Hematopoietic multipotent progenitor cell treated with erythropoietin and hydrocortisone succinate and interleukin-3 and kit ligand, for 17 days (in vitro differentiated cells): ENCODE data around the gene ABCC4.
A peak's percentile ranks its signal among the peaks of the same experiment; 100 is the strongest.
"Not testable (repeated sequence)": the region's sequence is repeated elsewhere in the genome, so short reads cannot be mapped to it uniquely, and the experiment has no call there.

Experiments used
- DNase-seq: peaks from one replicate; pipeline ENCODE4 v3.0.0-alpha.2; 2015; ENCODE audit warnings: low spot score

Gene ABCC4

DNA sequence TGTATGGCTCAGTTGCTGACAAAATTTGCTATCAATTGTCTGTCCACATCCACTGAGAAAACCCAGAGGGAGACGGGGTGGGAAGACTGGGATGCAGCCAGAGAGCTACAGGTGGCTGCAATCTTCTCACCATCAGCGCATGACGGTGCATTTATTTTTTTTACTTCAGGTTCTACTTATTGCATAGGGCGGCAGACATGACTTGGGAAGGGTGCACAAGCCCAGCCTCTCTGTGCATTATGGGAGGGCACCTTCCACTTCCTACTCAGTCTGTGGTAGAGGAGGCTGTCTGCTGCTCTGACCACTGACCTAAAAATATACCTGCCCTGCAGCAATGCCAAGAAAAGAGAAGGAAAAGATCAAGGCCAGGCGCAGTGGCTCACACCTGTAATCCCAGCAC is 73.1 kb downstream of the ABCC4 start:
- DNase-seq: peak; percentile 58

DNA sequence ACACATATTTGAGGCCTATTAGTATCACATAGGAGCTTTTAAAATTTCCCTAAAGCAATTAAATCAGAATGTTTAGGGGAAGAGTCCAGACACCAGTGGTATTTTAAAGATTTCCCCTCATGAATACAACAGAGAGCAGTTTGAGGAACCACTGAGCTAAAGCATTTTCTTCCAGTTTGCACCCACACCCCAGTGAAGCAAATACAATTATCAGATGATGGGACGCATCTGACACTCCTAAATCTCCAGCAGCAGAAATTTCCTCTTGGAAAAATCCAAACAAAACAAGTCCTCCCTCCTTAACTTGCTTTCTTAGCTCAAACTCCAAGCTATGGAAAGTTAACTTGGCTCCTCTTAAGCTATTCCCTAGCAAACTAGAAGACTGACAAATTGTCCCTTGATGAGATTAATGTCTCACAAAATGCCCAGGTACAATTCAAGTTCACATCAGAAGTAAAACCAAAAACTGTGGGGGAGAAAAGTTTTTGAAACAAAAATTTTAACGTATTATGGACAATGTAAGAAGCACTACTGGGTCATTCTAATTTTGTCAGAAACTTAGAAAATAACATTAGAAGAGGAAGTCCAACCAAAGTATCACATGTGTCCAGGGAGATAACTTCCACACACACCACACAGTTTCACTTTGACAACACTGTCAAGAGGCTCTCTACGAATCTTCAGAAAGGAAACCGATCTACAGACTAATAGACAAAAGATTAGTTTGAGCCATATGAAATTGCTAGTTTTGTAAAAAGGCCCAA is 74.1 kb downstream of the ABCC4 start:
- DNase-seq: peak; percentile 51

GRCh38 chr13:95226476-95226875 is 74.8 kb downstream of the ABCC4 start:
- DNase-seq: no peak

DNA sequence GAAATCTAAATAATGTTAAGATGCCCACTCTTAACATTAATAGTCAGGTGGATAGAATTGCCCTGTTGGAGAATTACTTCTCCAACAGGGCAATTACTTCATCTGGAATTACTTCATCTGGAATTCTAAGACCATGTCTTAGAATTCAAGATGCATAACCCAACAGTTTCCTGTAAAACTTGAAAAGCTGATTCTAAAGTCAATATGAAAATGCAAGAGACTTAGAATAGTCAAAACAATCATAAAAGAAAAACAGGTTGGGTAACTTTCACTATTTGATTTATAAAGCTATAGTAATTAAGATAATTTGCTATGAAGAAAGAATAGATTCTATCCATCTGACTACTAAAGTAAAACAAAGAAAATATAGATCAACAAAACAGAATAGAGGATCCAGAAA is 75.2 kb downstream of the ABCC4 start:
- no peak for DNase-seq

GRCh38 chr13:95224064-95224463 is 77.2 kb downstream of the ABCC4 start:
- no peak for DNase-seq

DNA sequence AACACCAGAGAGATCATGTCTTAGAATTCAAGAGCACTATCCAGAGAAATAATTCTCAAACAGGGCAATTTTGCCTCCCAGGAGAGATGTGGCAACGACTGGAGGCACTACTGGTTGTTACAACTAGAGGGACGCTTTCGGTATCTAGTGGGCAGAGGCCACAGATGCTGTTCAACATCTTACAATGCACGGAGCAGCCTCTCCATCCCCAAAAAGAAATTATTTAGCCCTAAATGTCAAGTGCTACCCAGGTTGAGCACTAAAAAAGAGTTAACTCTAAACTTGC is 78.6 kb downstream of the ABCC4 start:
- no peak for DNase-seq

DNA sequence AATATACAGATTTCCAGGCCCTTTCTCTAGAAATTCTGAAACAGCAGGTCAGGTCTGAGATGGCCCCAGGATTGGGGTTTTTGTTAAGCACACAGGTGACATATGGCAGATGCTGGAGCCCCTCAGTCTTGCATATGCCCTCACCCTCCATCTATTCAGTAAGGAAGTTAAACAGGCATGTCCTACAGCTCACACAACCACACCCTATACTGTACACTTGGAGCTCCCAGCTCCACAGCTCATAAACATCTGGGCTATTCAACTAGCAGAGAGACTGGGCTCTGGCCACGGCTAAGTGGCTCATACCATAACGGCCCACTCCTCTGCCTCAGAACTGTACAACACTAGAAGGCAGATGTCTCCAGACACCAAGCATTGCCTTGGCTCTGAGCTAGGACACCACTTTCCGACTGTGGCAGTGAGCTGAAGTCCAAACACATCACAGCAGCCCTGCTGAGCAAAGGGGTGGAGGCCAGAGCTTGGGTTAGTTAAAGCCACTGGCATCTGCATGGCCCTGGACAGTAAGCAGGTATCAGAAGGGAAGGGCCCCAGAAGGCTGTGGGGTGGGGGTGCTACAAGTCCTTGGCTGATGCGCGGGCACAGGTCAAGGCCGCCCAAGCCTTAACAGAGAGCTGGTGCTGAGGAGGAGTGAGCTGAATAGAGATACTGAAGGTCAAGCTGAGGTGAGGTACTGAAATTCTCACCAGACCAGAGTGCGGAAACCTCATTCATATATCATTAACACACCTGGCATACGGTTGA is 79.1 kb downstream of the ABCC4 start:
- no peak for DNase-seq

GRCh38 chr13:95220611-95221010 is 80.6 kb downstream of the ABCC4 start:
- no peak for DNase-seq

DNA sequence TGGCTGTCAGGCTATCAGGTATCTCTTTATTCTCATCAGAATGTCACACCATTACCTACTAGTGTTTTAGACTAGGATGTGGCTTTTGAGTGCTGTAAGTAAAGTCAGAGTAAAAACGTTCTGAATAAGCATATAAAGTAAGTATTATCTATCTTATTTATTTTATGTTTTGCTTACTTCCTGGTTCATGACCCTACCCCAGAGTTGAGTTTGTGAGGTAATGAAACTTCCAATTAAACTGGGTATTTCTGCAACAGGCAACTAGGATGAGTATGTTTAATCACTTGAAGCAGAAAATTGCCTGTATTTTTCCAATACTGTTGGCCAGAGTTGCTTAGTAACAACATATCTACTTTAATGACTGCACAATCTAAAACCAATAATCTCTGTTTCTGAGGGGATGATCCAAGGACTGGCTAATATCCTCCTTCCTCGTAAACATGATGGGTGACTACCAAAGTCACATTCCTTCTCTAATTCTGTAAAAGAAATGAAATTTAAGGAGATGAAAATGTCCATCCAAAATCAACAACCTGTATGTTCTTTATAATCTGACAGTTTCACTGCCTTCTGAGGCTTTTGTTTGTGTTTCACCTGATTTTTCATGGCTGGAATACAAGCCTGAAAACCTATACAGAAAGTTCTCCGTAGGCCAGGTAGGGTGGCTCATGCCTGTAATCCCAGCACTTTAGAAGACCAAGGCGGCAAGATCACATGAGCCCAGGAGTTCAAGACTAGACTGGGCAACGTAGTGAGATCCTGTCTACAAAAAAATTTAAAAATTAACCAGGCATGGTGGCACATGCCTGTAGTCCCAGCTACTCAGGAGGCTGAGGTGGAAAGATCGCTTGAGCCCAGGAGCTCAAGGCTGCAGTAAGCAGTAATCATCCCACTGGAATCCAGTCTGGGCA is 83.1 kb downstream of the ABCC4 start:
- DNase-seq: no peak

DNA sequence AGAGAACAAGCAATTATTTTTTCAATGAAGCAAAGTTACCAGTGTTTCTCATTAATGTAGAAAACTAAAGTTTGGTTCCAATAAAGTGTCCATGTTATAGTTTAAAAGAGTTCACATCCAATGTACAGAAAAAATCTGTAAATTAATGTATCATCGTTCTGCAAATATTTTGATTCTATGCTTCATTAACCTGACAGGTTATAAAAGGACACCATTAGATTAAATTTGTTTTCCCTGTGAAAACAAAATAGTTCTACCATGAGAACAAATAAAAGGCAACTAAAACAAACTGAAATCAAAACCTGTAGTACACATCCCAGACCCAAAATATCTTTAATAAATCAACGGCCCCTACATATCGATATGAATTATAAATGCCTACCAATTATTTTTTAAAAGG is 85.1 kb downstream of the ABCC4 start:
- no peak for DNase-seq

DNA sequence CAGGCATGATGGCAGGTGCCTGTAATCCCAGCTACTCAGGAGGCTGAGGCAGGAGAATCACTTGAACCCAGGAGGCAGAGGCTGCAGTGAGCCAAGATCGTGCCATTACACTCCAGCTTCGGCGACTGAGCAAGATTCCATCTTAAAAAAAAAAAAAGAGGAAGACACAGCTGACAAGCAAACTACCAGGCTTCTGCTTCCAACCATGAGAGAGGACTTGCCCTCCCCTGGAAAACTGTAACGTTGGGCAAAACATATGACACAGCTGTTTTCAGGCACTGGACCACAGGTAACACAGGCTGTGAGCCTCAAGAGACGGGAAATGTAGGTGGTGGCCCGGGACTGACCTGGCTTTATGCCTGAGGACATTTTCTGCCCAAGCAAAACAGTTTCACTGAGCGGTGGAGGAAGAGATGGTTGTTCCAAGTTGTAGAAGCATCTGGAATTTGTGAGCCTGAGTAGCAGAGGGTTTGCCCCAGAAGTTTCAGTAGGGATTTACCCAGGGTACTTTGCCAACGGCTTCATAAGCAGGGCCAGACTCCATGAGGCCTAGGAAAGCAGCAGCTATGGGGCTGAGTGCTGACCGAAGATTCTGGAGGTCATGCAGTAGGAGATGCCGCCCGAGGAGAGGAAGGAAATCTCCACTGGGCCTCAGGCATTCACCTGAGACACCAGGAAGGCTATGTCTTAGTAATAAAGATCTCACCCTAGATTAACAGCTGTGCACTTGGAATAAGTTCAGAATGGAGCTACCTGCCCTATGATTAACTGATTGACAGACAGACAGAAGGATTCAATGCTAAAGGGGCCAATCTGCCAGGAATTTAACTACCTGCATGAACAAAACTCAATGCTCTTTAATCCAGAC is 88.0 kb downstream of the ABCC4 start:
- no peak for DNase-seq

GRCh38 chr13:95209109-95209508 is 92.1 kb downstream of the ABCC4 start:
- no peak for DNase-seq

DNA sequence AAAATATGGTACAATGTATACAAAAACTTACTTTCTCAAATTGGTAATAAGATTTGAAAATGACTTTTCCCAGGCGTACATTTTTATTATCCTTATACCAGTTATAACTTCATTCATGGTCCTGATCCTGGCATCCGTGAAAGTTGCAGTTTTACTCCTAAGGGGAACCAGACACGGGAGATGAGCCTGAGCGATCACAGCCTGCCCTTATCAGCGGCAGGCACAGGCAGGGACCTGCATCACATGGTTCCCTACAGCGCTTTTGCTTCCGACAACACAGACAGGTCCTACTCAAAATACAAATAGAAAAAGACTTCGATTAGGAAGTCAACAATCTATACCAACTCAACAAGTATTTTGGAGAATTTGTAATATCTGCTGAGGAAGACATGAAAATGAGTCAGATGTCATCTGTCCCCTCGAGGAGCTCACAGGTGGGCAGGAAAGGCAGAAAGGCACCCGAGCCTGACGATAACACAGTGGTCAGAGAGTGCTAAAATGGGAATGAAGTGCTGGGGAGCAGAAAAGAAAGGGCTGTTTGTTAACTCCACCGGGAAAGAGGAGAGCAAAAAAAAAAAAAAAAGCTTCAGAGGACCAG is 93.4 kb downstream of the ABCC4 start:
- no peak for DNase-seq

DNA sequence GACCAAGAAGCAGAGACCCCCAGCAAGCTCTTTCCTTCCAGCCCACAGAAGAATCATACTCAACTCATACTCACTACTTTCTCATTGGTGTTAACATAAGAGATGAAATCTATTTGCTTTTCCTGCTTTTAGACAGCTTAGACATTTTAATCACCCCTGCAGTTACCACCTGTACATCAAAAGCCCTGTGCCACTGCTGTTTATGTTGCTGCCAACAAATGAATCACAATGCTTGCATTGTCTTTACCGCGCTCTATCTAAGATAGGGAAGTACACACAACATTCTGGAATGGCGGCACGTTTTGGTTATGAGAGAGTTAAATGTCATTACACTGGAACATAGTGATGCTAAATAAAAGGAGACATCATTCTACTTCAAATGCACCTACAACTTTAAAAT is 95.1 kb downstream of the ABCC4 start:
- DNase-seq: no peak

GRCh38 chr13:95204231-95204765 is 97.0 kb downstream of the ABCC4 start:
- no peak for DNase-seq

DNA sequence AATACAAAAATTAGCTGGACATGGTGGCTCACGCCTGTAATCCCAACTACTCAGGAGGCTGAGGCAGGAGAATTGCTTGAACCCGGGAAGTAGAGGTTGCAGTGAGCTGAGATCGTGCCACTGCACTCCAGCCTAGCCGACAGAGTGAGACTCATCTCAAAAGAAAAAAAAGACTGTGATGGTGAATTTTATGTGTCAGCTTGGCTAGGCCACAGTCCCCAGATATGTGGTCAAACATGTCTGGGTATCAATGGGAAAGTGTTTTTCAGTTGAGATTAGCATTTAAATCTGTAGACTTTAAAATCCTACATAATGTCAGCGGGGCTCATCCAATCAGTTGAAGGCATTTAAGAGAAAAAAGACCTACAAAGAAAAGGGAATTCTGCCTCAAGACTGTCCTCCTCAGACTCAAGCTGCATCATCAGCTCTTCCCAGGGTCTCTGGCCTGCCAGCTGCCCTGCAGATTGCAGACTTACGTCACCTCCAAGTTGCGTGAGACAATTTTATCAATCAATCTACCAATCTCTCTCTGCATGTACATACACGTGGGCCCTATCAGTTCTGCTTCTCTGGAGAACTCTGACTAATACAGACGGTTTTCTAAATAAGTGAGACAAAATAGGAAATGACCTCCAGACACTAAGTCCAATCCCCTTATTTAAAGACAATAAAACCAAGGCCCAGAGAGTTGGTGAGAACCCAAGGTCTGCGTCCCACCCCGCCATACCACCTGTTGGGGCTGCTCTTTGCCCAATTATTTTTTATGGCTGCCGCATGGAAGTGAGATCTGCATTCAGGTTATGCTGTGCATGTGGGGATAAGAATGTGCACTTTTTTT is 99.2 kb downstream of the ABCC4 start:
- peak; percentile 48 for DNase-seq

GRCh38 chr13:95200386-95200957 is 100.8 kb downstream of the ABCC4 start:
- not testable (repeated sequence) for DNase-seq

DNA sequence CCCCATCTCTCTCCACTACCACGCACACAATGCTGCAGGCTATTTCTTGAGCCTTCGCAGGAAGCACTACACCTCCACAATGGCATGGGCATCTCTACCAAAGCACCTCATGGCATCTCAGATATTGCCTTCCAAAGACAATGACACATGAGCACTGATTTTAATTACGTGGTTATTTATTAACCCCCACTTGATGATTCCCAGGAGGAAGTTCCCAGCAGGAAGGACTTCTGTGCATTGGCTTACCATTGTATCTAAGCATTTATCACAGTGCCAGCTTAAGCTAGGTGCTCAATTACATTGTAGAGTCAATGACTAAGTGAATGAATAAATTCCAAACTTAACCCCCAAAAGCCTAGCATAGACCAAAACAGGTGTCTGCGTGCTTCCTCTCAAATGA is 101.4 kb downstream of the ABCC4 start:
- DNase-seq: no peak

- not testable (repeated sequence) for DNase-seq
These were observed 102.6 kb downstream of the ABCC4 start for GRCh38 chr13:95198606-95199005.

- no peak for DNase-seq
These were observed 103.7 kb downstream of the ABCC4 start for GRCh38 chr13:95197548-95197947.
